ENCODE results near the gene UBE4A. TPM values are rescaled to one million over a fixed set of nuclear protein-coding genes. Genes with fewer than 3 reads are reported as not detected.

UBE4A gene
- total and polyA plus RNA-seq, 10 of the 15 experiments (the other 5 are each of a cell fraction or from before 2014, with no cell fraction given) = 6.2 to 39.6 (median 30.3) TPM

DNA sequence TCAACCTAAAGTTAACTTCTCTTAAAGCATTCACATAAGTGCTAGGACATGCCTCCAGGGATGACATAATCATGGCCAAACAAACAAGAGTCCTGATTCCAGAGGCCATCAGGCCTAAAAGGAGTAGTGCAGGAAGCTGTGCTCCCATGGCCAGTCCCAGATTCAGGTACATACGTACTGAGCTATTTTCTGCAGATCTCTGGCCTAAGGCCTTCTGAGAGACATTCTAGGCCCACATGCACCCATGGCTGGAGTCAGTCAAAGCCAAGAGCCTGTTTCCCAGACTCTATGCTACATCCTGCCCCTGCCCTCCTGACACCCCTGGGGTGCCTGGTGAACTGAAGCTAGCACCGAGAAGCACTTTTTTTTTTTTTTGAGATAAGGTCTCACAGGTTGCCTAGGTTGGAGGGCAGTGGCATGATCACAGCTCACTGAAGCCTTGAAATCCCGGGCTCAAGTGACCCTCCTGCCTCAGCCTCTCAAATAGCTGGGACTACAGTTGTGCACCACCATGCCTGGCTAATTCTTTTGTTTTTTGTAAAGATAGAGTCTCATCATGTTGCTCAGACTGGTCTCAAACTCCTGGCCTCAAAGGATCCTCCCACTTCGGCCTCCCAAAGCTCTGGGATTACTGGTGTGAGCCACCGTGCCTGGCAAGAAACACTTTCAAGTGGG lies 17.4 kb upstream of the UBE4A start:
- POLR2A ChIA-PET = no interaction called here
- no peaks in the 10 kb centered on the region for H3K79me2 ChIP-seq (ENCODE audit: control insufficient read depth, insufficient read depth, low read length)
- no peak overlapping the region for H2AFZ ChIP-seq (ENCODE audit: control insufficient read depth, low read depth, low read length)
- in situ Hi-C loops (cut with MboI) (no loop called here), intact Hi-C loops (cut with micrococcal nuclease; ENCODE audit: unreplicated experiment) (no loop called here)
- no peak overlapping the region for H3K9ac ChIP-seq (ENCODE audit: control insufficient read depth, insufficient read depth, low read length)
- no TSS peak for BruUV-seq (replicated peaks)
- RAD21 ChIA-PET (ENCODE audit: unreplicated experiment) = interaction anchor here (0.6 to 0.7 kb wide), 2 partner anchors 20 to 21 kb away, joined by 3 read pairs; no protein-coding TSS in a partner anchor
- H3K4me1 ChIP-seq (ENCODE audit: control insufficient read depth, insufficient read depth, low read length) = no peaks in the 10 kb centered on the region
- H3K9me3 ChIP-seq (replicated peaks; ENCODE audit: control insufficient read depth, insufficient read depth, low read length) = no peaks in the 10 kb centered on the region
- no peaks in the 10 kb centered on the region for H3K36me3 ChIP-seq (ENCODE audit: control insufficient read depth in 2 of 2, insufficient read depth in 2 of 2, low read length in 1 of 2)
- H3K27ac ChIP-seq (ENCODE audit: control insufficient read depth, insufficient read depth) = no peak overlapping the region
- no peak for DNase-seq (ENCODE audit: low read depth, low spot score)
- no peak for FAIRE-seq
- SMC1A ChIA-PET (ENCODE audit: uncharacterized antibody, unreplicated experiment) = interaction anchor here (0.9 to 1.7 kb wide), 3 partner anchors 10 to 33 kb away, joined by 3 to 7 read pairs (median 3); no protein-coding TSS in a partner anchor
- H4K20me1 ChIP-seq (ENCODE audit: control insufficient read depth, insufficient read depth) = no peaks in the 10 kb centered on the region
- no peak overlapping the region for H3K4me2 ChIP-seq (ENCODE audit: control insufficient read depth, insufficient read depth)
- no peaks in the 10 kb centered on the region; a peak in 1 of 4 replicates for H3K27me3 ChIP-seq (replicated peaks in 1 of 2; ENCODE audit: control insufficient read depth in 2 of 2, insufficient read depth in 2 of 2, low read length in 1 of 2)
- TF ChIP-seq ZNF24 (IDR thresholded peaks at IDR 0.05) (no peak), FOXM1 (IDR thresholded peaks at IDR 0.05; ENCODE audit: low read depth, low read length) (no peak), CREB1 (IDR thresholded peaks at IDR 0.05; ENCODE audit: low read depth) (no peak), TCF12 (IDR thresholded peaks at IDR 0.05; ENCODE audit: low read depth, low read length) (no peak), PAX5 (IDR thresholded peaks at IDR 0.05; ENCODE audit: borderline replicate concordance, low read depth, low read length) (no peak), NRF1 (conservative IDR thresholded peaks at IDR 0.05; ENCODE audit: low read depth, low read length) (no peak), JUND (IDR thresholded peaks at IDR 0.05; ENCODE audit: low read depth, low read length) (no peak), TCF7 (IDR thresholded peaks at IDR 0.05; ENCODE audit: borderline replicate concordance) (no peak), EED (IDR thresholded peaks at IDR 0.05; ENCODE audit: low read depth) (no peak), SUPT20H (IDR thresholded peaks at IDR 0.05; ENCODE audit: borderline replicate concordance, control insufficient read depth, low read depth, low read length) (no peak), ZNF384 (IDR thresholded peaks at IDR 0.05; ENCODE audit: borderline replicate concordance, low read depth, low read length) (no peak), SIX5 (IDR thresholded peaks at IDR 0.05; ENCODE audit: low read depth, low read length, severe bottlenecking) (no peak)
- TF ChIP-seq, protein P1, sequence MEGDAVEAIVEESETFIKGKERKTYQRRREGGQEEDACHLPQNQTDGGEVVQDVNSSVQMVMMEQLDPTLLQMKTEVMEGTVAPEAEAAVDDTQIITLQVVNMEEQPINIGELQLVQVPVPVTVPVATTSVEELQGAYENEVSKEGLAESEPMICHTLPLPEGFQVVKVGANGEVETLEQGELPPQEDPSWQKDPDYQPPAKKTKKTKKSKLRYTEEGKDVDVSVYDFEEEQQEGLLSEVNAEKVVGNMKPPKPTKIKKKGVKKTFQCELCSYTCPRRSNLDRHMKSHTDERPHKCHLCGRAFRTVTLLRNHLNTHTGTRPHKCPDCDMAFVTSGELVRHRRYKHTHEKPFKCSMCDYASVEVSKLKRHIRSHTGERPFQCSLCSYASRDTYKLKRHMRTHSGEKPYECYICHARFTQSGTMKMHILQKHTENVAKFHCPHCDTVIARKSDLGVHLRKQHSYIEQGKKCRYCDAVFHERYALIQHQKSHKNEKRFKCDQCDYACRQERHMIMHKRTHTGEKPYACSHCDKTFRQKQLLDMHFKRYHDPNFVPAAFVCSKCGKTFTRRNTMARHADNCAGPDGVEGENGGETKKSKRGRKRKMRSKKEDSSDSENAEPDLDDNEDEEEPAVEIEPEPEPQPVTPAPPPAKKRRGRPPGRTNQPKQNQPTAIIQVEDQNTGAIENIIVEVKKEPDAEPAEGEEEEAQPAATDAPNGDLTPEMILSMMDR (IDR thresholded peaks at IDR 0.05 in 2 of 3, conservative IDR thresholded peaks at IDR 0.05 in 1 of 3; ENCODE audit: control insufficient read depth in 2 of 3, extremely low read depth in 1 of 3, insufficient read depth in 1 of 3, low read depth in 3 of 3, low read length in 3 of 3) = no peak
- CTCF ChIA-PET = interaction anchor here (1.4 kb wide), 1 partner anchor 10 kb away, joined by 4 read pairs; no protein-coding TSS in a partner anchor
- no peak for ATAC-seq
- WGBS (ENCODE audit: insufficient coverage, insufficient replicate concordance, low lambda C conversion rate, missing lambda C conversion rate) = 34% methylated on average over 5 of the region's 5 CpGs
- no peak overlapping the region for H3K4me3 ChIP-seq
